Raji (cell line): ENCODE data around the gene TRMT6.

Experiments
- POLR2A ChIP-seq: IDR thresholded peaks from 2 replicates; pipeline ENCODE4 v1.6.1; 2011; ENCODE audit warnings: low read depth, low read length, control low read depth; ENCODE audit not compliant: insufficient read depth

The TRMT6 gene

DNA sequence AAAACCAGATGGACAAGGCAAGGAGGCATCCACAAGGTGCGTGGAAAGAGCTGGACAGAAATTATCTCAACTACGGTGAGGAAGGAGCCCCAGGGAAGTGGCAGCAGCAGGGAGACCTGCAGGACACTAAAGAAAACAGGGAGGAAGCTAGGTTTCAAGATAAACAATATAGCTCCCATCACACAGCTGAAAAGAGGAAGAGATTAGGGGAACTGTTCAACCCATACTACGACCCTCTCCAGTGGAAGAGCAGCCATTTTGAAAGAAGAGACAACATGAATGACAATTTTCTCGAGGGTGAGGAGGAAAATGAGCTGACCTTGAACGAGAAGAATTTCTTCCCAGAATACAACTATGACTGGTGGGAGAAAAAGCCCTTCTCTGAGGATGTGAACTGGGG is 26.8 kb downstream of the TRMT6 start:
- TF ChIP-seq POLR2A = no peak

DNA sequence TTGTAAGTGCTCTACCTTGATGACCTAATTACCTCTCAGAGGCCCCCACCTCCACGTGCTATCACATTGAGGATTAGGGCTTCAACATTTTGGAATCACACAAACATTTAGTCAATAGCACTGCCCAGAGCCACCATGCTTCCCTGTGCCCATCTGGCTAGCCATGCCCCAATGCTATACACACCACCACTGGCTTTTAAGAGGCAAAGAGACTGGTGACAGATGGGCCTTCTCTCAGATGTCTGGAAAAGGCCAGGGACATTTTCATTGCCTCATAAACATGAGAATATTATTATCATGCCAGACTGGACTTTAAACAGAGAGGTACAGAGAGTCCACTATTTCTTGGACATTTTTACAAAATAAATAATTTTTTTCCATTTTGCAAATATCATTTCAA is 29.8 kb downstream of the TRMT6 start:
- no peak for TF ChIP-seq POLR2A

DNA sequence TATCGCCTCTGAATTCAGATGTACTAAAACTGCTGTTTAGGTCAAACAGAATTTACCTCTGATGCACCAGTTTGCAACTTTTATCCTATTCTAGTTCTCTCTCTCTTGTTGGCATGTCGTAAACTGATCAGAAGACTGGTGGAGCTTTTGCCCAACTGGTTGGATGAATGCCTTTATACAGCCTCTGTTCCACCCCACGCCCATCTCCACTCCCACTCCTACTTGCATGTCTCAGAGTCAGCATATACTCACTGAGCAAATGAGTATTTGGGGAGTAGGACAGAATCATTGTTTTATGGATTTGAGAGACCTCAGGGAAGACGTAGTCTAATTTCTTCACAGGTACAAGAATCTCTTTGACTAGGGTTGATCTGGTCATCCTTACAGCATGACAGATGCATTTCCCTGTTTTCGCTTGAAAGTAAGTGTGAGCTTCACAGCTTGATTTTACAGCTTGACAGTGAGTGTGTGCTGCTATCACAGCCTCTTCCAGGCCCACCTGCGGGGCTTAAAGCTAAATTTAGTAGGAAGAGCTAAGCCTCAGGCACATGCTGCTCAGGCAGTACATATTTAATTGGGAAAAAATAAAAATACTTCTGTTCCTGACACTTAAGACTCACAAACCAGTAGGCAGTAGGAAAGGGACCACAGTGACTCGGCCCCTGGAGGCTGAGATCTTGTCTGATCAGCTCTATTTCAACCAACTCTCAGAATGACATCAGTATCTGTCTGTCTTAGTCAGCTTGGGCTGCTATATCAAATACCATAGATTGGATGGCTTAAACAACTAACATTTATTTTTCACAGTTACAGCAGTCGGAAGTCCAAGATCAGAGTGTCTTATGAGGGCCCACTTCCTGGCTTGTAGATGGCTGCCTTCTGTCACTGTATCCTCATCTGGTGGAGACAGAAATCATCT is 30.4 kb downstream of the TRMT6 start:
- TF ChIP-seq POLR2A = no peak

DNA sequence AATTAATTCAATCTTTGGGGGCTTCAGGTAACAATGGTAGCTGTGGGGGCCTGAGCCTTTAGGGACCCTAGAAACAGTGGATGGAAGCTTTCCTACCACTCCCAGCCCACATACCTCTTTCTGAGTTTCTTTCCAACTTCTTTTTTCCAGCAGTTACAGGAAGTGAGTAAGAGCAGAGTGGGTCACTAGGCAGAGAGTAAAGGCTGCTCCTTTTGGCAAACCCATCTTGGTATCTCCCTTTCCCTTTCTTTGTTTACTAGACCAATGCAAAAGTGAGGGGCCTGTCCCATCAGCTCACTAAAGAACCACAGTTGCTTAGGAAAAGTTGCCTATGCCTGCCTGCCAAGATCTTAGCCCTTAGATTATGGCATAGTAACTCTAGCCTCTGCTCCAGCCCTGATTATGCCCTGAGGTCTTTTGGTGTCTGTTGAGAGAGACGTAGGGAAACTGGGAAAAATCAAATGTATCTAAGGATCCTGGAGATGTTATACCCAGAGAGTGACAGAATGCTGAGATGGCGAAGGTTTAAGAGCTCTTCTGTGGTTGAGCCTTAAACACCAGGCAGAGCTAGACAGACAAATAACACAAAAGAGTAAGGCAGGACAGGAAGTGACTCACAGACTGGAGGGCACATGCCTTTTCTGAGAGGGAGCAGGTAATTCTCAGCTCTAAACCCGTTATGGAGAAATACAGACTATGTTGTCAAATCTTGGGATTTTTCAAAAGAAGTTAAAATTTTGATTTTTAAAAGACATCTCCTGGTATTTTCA is 31.3 kb downstream of the TRMT6 start:
- TF ChIP-seq POLR2A = no peak

DNA sequence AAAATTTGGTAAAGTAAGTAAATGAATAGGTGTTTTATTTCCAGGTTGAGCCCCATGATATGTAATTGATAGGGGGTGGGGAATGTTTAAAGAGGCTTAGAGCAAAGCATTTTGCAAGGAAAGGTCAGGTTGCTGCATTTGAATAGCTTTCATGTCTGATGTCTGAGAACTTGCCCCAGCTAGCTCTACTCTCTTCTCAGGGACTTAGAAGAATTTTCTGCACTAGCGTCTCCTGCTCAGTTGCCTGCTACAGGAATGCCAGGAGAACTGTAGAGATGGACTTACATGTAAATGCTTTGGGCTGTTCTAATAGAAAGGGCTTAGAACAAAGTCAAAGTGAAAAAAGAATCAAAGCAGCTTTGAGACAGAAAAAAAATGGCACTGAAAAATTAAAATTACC is 35.5 kb downstream of the TRMT6 start:
- no peak for TF ChIP-seq POLR2A

DNA sequence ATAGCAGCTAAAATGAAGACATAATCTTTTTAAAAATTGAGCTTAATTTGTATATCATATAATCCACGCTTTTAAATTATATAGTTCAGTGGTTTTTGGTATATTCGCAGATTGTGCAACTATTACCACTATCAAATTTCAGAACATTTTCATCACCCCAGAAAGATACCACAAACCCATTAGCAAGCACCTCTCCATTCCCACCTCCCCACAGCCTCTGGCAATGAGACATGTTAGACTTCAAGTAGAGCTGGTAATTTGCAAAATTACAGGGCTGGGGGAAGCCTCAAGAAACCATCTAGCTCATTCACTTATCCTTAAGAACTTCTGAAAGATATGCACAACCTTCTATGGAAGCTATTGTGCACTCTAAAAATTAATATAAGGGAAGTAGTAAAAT is 37.2 kb downstream of the TRMT6 start:
- no peak for TF ChIP-seq POLR2A

DNA sequence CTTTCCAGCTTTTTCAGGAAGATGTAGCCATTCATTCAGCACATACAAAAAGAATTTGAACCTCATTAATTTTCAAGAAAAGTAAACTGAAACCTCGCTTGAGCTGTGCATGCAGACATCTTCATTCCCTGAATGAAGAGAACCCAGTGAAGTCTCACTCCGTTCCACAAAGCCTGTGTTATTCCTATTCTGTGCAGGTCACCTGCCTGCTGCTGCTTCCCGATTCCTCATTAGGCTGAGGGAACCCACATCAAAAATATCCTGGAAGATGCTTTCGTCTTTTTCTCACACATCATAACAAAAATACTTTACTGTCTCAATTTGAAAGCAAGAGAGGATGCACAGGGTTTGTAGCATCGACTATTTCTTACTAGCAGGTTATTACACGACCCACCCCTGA is 40.1 kb downstream of the TRMT6 start:
- no peak for TF ChIP-seq POLR2A

DNA sequence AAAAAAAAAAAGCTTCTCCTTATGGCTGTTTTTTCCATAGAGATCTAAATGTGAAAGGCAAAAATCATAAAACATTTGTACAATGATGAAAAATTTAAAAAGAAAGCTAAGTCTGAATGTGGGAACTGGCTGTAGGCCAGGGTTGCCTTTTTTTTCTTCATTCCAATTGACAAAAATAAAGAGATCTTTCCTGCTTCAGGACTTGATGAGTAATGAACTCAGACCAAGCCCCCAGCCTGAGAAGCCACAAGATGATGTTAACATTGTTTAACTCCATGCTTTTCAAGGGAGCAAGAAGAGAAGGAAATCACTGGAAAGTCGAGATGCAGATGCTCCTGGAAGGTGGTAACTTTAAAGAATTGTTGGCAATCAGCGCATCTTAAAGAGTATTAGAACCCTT is 41.4 kb downstream of the TRMT6 start:
- no peak for TF ChIP-seq POLR2A

DNA sequence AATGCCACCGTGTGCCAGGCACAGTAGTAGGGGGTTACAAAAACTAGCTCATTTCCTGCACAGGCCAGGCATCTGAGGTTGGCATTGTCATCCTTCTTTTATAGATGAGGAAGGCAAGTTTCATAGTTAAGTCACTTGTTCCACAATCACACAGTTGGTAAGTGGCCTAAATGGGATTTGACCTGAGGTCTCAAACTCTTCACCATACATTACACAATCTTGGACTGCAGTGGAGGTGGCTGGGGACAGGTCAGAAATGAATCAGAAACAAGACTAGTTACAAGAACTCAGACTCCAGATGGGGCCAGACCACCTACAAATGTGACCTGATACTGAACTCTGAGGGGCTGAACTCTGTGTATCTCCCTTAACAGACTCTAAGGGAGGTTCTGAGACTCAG is 49.4 kb downstream of the TRMT6 start:
- no peak for TF ChIP-seq POLR2A

DNA sequence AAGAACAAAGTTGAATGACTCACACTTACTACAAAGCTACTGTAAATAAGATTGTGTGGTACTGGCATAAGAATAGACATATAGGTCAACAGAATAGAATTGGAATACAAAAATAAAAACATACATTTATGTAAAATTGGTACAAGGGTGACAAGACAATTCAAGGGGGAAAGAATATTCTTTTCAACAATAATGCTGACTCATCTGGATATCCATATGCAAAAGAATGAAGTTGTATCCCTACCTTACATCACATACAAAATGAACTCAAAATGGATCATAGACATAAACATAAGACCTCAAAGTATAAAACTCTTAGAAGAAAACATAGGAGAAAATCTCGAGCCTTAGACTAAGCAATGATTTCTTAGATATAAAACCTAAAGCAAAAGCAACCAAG is 50.9 kb downstream of the TRMT6 start:
- no peak for TF ChIP-seq POLR2A

DNA sequence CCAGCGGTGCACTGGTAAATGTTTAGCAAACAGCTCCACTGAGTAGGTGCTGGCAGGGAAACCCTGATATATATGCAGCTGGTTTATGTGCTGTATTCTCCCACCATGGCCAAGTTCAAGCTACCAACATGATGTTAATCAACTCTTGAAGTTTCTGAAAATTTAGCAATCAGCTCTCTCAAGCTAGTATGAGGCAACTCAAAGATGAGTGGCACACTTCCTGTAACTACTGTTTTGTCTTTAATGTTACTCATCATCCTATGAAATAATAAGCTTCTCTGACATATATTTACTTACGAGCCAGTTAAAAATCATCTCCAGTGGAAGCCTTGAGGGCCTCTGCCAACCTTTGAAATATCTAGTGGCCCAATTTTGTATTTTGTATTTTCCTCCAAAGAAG is 54.7 kb downstream of the TRMT6 start:
- TF ChIP-seq POLR2A = no peak

DNA sequence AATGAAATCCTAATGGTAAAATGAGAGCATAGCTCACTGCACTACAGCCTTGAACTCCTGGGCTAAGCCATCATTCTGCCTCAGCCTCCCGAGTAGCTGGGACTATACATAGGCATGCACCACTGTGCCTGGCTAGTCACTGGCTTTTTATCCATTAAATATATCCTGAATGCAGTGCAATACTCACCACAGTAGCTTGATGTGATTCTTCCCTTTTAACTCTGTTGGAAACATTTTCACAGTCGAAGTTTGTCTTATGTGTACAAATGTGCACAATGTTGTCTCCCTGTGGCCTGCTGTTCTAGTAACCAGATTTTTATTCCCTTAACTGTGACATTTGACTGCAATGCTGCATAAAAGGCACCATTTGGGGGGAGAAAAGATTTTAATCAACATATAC is 56.7 kb downstream of the TRMT6 start:
- TF ChIP-seq POLR2A = no peak

DNA sequence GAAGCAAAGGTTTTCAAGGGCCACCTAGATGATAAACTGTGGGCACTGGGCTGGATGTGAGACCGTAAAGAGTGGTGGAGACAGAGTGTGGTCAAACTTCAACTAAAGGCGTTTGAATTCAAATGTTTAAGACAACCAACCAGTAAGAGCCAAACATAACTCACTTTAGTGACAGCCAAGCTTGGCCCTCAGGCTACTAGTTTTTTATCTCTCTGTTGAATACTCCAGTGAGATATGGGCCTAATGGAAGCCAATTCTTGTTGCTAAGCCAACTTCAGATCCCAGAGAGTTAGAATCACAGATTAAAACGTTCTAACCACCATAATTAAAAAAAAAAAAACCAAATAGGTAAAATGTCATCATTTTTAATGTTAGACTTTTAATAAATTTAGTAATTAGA is 57.3 kb downstream of the TRMT6 start:
- no peak for TF ChIP-seq POLR2A

DNA sequence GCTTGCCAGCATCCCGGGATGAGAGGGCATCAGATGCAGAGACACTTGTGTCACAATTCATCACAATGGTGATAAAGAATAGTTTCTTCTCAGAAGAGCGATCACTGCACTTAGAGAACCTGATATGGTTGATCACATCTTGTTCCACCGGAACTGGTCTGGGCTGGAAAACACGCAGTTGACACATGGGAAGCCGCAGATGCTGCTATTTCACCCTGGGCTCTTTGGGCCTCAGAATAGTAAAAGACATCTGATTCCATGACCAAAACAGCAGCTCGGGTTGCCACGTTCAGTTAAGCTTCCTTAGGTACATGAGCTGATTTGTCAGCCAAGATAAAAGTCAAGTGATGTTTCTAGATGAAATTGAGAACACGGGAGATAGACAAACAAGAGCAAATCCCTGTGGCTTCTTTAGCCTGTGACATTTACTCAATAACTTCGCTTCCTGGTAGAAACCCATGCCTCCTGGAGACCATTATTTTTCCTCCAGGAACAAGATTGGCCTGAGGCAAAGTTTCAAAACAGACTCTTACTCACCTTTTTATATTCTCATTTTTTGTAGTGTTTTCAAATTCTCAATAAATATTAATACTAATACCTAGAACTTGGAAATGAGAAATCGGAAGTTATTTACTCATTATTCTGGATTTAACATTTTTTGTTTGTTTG is 59.4 kb downstream of the TRMT6 start:
- TF ChIP-seq POLR2A = no peak

DNA sequence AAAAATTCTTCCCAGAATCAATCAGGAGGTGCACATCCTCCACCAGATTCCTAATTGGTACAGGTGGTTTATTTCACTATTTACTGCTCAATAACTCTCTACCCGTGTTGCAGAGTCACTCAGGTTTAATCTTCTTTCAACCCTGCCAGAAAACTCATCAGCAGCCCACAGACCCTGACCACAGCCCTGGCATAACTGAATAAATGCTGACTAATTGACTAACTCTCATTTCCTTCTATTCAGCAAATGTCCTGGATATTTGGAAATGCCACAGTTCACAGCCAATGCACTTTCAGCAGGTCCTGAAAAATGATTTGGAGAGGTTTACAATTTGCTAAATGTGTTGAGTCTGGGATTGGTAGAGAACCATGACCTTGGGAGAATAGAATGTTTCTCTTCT is 62.3 kb downstream of the TRMT6 start:
- no peak for TF ChIP-seq POLR2A

DNA sequence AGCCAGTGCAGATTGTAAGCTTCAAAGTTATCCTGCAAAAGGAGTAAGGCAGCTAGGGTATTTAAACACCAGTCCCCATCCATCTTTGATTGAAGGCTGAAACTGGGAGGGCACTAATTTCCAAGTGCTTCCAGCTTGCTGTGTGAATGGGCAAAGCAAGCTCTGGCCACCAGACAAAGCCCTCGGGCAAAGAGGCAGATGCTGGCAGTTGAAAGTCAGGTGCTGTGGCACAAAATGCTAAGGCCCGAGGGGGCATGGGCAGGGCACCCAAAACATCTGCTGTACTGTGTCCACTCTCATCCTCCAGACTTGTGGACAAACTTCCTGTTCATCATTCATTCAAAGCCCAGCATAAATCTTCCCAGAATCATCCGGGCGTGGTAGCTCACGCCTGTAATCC is 62.9 kb downstream of the TRMT6 start:
- no peak for TF ChIP-seq POLR2A
